Nucleus accumbens (tissue), 56 donors: ENCODE results near the gene DNM3.
"Not testable (repeated sequence)": the region's sequence is repeated elsewhere in the genome, so short reads cannot be mapped to it uniquely, and the experiment has no call there.

Source experiments
- DNase-seq, 56 donors: peaks; one replicate each; lab custom pipeline; 2025; lab: John Stamatoyannopoulos, UW

The DNM3 gene

GRCh38 chr1:171841050-171841910, at the start of gene DNM3:
Gene DNM3, plus strand, starts transcription at chr1:171841498. Its CDS starts 159 bp downstream, at chr1:171841657.
- peak in 55 of 56 donors; percentile 30 to 97 (median 87) for DNase-seq

GRCh38 chr1:171792656-171793369, 48.5 kb upstream of the DNM3 start:
- no peak for DNase-seq

- DNase-seq, result no peak
Measured at GRCh38 chr1:171793636-171794035, 47.7 kb upstream of the DNM3 start.

- no peak for DNase-seq
Measured at GRCh38 chr1:171794085-171794484, 47.2 kb upstream of the DNM3 start.

- DNase-seq, result no peak
Measured at GRCh38 chr1:171796592-171796991, 44.7 kb upstream of the DNM3 start.

- DNase-seq, result no peak
Measured at GRCh38 chr1:171798311-171798710, 43.0 kb upstream of the DNM3 start.

- DNase-seq, result no peak
Measured at GRCh38 chr1:171798765-171799164, 42.5 kb upstream of the DNM3 start.

- no peak for DNase-seq
Measured at GRCh38 chr1:171799166-171799565, 42.1 kb upstream of the DNM3 start.

- DNase-seq, result not testable (repeated sequence)
Measured at GRCh38 chr1:171799698-171800097, 41.6 kb upstream of the DNM3 start.

GRCh38 chr1:171800342-171800741, 41.0 kb upstream of the DNM3 start:
- DNase-seq, result no peak

- no peak for DNase-seq
Measured at GRCh38 chr1:171800851-171801250, 40.4 kb upstream of the DNM3 start.

- DNase-seq, result peak in 17 of 56 donors; percentile 2 to 44 (median 16)
Measured at GRCh38 chr1:171801487-171801891, 39.8 kb upstream of the DNM3 start.

GRCh38 chr1:171802207-171802606, 39.1 kb upstream of the DNM3 start:
- DNase-seq, result peak in 8 of 56 donors; percentile 4 to 27 (median 8)

- no peak for DNase-seq
Measured at GRCh38 chr1:171803045-171803444, 38.3 kb upstream of the DNM3 start.

- no peak for DNase-seq
Measured at GRCh38 chr1:171803461-171804022, 37.8 kb upstream of the DNM3 start.

GRCh38 chr1:171805395-171806115, 35.7 kb upstream of the DNM3 start:
- peak in 1 of 56 donors; percentile 7 for DNase-seq

- no peak for DNase-seq
Measured at GRCh38 chr1:171807556-171807955, 33.7 kb upstream of the DNM3 start.

GRCh38 chr1:171809834-171810233, 31.5 kb upstream of the DNM3 start:
- no peak for DNase-seq

- DNase-seq, result no peak
Measured at GRCh38 chr1:171811672-171812071, 29.6 kb upstream of the DNM3 start.

GRCh38 chr1:171814692-171815091, 26.6 kb upstream of the DNM3 start:
- DNase-seq, result peak in 1 of 56 donors; percentile 13
